ENCODE results near the gene SYNE2. TPM values are rescaled to one million over a fixed set of nuclear protein-coding genes. Genes with fewer than 3 reads are reported as not detected.

Gene SYNE2
- total RNA-seq, 2 experiments from 2014 or later = 150 to 212 TPM

DNA sequence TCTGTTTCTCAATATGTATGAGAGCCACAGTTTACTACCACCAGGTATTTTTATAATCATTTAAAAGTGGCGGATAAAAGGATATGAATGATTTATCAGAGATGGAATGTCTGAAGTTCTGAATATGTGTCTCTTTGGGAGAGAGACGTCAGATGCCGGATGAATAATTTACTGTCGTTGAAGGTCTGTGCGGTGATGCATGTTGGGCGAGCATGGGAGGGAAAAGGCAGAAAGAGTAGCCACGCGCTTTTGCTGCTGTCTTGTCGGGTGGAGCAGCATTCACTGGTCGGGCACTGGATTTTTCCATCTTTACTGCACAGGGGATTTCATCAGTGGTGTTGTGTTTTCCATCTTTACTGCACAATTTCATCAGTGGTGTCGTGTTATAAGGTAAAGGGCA lies 65.6 kb downstream of the SYNE2 start:
- peaks cover 60% of the 10 kb centered on the region for H3K36me3 ChIP-seq (ENCODE audit: insufficient read depth, low read length)
- TF ChIP-seq EZH2phosphoT487 (IDR thresholded peaks at IDR 0.05; ENCODE audit: borderline replicate concordance, low read depth, low read length) = no peak
- TF ChIP-seq, protein P1, sequence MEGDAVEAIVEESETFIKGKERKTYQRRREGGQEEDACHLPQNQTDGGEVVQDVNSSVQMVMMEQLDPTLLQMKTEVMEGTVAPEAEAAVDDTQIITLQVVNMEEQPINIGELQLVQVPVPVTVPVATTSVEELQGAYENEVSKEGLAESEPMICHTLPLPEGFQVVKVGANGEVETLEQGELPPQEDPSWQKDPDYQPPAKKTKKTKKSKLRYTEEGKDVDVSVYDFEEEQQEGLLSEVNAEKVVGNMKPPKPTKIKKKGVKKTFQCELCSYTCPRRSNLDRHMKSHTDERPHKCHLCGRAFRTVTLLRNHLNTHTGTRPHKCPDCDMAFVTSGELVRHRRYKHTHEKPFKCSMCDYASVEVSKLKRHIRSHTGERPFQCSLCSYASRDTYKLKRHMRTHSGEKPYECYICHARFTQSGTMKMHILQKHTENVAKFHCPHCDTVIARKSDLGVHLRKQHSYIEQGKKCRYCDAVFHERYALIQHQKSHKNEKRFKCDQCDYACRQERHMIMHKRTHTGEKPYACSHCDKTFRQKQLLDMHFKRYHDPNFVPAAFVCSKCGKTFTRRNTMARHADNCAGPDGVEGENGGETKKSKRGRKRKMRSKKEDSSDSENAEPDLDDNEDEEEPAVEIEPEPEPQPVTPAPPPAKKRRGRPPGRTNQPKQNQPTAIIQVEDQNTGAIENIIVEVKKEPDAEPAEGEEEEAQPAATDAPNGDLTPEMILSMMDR (conservative IDR thresholded peaks at IDR 0.05; ENCODE audit: low read length) = no peak
- H4K20me1 ChIP-seq (ENCODE audit: insufficient read depth, low read length) = no peaks in the 10 kb centered on the region
- H3K9me3 ChIP-seq (ENCODE audit: low read length) = no peaks in the 10 kb centered on the region
- H3K4me1 ChIP-seq (ENCODE audit: insufficient read depth, low read length, poor library complexity, severe bottlenecking) = no peaks in the 10 kb centered on the region
- CTCF ChIA-PET (ENCODE audit: unreplicated experiment) = no interaction called here
- no peaks in the 10 kb centered on the region for H3K9me2 ChIP-seq (ENCODE audit: insufficient read depth, low read length)
- no peak overlapping the region for H3K27ac ChIP-seq (ENCODE audit: low read depth, low read length, poor library complexity, severe bottlenecking)
- intact Hi-C loops (cut with micrococcal nuclease; ENCODE audit: unreplicated experiment) = no loop called here
- peaks cover 27% of the 10 kb centered on the region; the same call in 1 of the 2 replicates for H3K79me2 ChIP-seq (ENCODE audit: insufficient read depth, low read depth, low read length)
- no peak overlapping the region for H2AFZ ChIP-seq (ENCODE audit: low read length)
- no peak overlapping the region for H3K4me3 ChIP-seq (ENCODE audit: low read depth, low read length, poor library complexity, severe bottlenecking)
- no peak for DNase-seq (ENCODE audit: low spot score)
- POLR2A ChIA-PET = interaction anchor here (0.5 to 1.6 kb wide), 6 partner anchors 8 to 1007 kb away, joined by 3 to 7 read pairs (median 4); no protein-coding TSS in a partner anchor
- H3K4me2 ChIP-seq (ENCODE audit: low read length) = no peak overlapping the region
- no TSS peak for BruUV-seq (replicated peaks)

DNA sequence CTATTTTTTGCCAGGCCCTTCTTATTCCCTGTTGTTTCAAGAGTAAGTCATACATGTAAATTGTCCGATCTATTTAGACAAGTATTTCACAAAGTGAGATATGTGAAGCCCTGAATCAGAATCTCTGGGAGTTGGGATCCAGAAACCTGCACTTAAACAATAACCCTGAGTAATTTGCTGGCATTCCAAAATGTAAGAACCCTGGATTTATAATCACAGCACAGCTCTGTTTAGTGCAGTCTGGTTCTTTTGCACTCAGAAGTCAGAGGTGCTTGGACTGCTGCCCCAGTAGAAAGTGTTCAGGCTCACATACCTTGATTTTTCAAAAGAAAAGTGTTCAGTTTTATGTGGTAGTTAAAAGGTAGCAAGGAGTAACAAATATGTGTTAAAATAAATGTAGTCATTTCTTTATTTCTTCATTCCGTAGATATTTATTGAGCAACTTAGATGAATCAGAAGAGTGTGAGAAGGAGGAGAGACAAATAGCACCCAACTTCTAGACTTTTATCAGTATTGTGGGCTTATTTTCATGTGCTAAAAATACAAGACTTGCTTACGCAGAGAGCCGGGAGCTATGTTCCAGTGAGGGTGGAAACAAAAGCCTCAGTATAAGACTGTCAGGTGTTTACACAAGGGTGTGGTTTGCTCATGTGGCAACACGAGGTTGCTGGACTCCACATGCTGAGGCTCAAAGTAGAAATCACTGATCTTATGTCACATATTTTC lies 70.1 kb downstream of the SYNE2 start:
- Histone ChIP-seq H3K9me3 (ENCODE audit: low read length) (peaks cover 17% of the 10 kb centered on the region; the same call in 1 of the 2 replicates), H3K4me3 (ENCODE audit: low read depth, low read length, poor library complexity, severe bottlenecking) (no peak overlapping the region), H3K27ac (ENCODE audit: low read depth, low read length, poor library complexity, severe bottlenecking) (no peak overlapping the region), H4K20me1 (ENCODE audit: insufficient read depth, low read length) (no peaks in the 10 kb centered on the region), H3K9me2 (ENCODE audit: insufficient read depth, low read length) (no peaks in the 10 kb centered on the region), H3K4me2 (ENCODE audit: low read length) (no peak overlapping the region), H3K36me3 (ENCODE audit: insufficient read depth, low read length) (peaks cover 75% of the 10 kb centered on the region), H3K4me1 (ENCODE audit: insufficient read depth, low read length, poor library complexity, severe bottlenecking) (no peaks in the 10 kb centered on the region), H2AFZ (ENCODE audit: low read length) (no peak overlapping the region), H3K79me2 (ENCODE audit: insufficient read depth, low read depth, low read length) (peaks cover 5% of the 10 kb centered on the region; the same call in 1 of the 2 replicates)
- ChIA-PET CTCF (ENCODE audit: unreplicated experiment) (no interaction called here), POLR2A (interaction anchor here (0.8 to 1.9 kb wide), 3 partner anchors 13 to 15 kb away, joined by 3 to 6 read pairs (median 4); no protein-coding TSS in a partner anchor)
- intact Hi-C loops (cut with micrococcal nuclease; ENCODE audit: unreplicated experiment) = no loop called here
- no peak for TF ChIP-seq EZH2phosphoT487 (IDR thresholded peaks at IDR 0.05; ENCODE audit: borderline replicate concordance, low read depth, low read length)
- TF ChIP-seq, protein P1 (conservative IDR thresholded peaks at IDR 0.05; ENCODE audit: low read length) = no peak
- BruUV-seq (replicated peaks) = no TSS peak
- no peak for DNase-seq (ENCODE audit: low spot score)

DNA sequence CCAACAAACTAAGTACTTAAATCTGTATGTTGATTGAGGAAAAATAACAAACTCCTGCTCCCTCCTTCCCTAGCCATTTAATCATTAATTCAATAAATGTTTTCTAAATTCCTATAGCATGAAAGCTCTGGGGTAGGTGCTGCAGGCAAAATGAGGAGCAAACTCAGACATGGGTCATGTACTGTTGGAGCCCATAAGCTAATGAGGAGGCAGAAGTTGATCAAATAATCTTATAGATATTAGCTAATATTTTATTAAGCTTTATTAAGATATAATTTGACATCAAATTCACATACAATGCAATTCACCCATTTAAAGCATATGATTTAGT lies 70.6 kb downstream of the SYNE2 start:
- no TSS peak for BruUV-seq (replicated peaks)
- Histone ChIP-seq H3K4me2 (ENCODE audit: low read length) (no peak overlapping the region), H3K4me3 (ENCODE audit: low read depth, low read length, poor library complexity, severe bottlenecking) (no peak overlapping the region), H3K4me1 (ENCODE audit: insufficient read depth, low read length, poor library complexity, severe bottlenecking) (no peaks in the 10 kb centered on the region), H4K20me1 (ENCODE audit: insufficient read depth, low read length) (no peaks in the 10 kb centered on the region), H3K9me2 (ENCODE audit: insufficient read depth, low read length) (no peaks in the 10 kb centered on the region), H3K27ac (ENCODE audit: low read depth, low read length, poor library complexity, severe bottlenecking) (no peak overlapping the region), H3K36me3 (ENCODE audit: insufficient read depth, low read length) (peaks cover 70% of the 10 kb centered on the region), H3K9me3 (ENCODE audit: low read length) (peaks cover 17% of the 10 kb centered on the region; the same call in 1 of the 2 replicates), H3K79me2 (ENCODE audit: insufficient read depth, low read depth, low read length) (peaks cover 9% of the 10 kb centered on the region; the same call in 1 of the 2 replicates), H2AFZ (ENCODE audit: low read length) (no peak overlapping the region)
- TF ChIP-seq, protein P1 (conservative IDR thresholded peaks at IDR 0.05; ENCODE audit: low read length) = no peak
- no peak for TF ChIP-seq EZH2phosphoT487 (IDR thresholded peaks at IDR 0.05; ENCODE audit: borderline replicate concordance, low read depth, low read length)
- no peak for DNase-seq (ENCODE audit: low spot score)
- intact Hi-C loops (cut with micrococcal nuclease; ENCODE audit: unreplicated experiment) = no loop called here
- POLR2A ChIA-PET = interaction anchor here (0.7 to 1.4 kb wide), 5 partner anchors 9 to 72 kb away, joined by 3 to 4 read pairs (median 3); no protein-coding TSS in a partner anchor
- CTCF ChIA-PET (ENCODE audit: unreplicated experiment) = no interaction called here
